ENCODE measurements around the gene TOR1AIP2.
A peak's percentile ranks its signal among the peaks of the same experiment; 100 is the strongest.

TOR1AIP2 gene

DNA sequence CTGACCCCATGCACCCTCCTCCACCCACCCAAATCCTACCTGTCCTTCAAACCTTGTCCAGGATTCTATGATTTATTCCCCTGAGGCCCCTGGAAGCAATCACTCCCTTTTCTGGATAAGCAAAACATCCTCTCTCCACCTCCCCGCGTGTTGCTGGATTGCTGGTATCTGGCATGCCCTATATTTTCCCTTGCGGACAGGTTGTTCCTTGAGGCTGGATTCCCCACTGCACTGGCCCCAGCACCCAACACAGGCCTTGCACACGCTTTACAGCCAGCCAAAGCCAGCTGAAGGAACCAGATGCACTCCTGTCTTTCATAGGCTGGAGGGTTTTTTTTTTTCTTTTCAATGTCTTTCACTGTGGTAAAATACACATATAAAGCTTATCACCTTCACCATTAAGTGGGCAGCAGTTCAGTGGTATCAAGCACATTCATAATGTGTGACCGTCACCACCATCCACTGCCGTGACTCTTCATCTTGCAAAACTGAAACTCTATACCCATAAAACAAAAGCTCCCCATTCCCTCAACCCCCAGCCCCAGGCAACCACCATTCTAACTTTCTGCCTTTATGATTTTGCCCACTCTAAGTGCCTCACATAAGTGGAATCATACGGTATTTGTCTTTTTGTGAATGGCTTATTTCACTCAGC lies 50.9 kb downstream of the TOR1AIP2 start:
- H3K4me3 ChIP-seq, result no peak overlapping the region
- H3K27ac ChIP-seq, result no peak overlapping the region
- no peaks in the 10 kb centered on the region for H4K20me1 ChIP-seq
- H3K9me3 ChIP-seq, result no peaks in the 10 kb centered on the region
- H3K4me2 ChIP-seq, result no peak overlapping the region
- no peaks in the 10 kb centered on the region for H3K36me3 ChIP-seq
- H3K27me3 ChIP-seq, result no peaks in the 10 kb centered on the region
- no peak for TF ChIP-seq Cebpa-rat (IDR thresholded peaks at IDR 0.05)
- H3K4me1 ChIP-seq, result peaks cover 30% of the 10 kb centered on the region
- H3K9ac ChIP-seq, result no peak overlapping the region

DNA sequence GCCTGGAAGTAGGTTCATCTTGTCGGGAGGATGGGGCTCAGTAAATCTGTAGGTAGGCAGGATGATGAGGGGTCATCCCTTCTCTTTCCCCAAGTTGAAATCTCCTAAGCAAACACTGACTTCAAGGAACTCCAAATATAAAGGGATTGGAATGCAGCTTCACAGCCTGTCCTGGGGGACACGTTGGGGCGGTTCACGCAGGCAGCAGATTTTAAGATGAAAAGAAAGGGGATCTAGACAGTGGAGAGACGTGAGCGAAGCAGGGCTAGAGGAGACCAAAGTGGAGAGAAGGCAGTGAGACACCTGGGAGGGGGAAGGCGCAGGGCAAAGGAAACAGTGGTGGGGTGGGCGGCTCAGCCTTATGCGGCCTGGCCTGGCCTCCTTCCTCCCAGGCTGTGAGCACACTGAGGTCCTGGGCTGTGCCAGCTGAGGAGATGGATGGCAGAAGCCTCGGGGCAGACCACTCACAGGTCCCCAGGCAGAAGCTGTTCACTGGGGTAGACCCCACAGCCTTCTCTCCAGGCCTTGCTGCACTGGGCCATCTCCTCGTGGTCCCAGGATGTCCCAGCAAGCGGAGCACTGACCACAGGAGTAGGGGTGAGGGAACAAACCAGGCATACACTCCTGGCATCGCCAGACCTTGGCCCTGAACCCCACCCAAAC lies 51.7 kb downstream of the TOR1AIP2 start:
- H3K36me3 ChIP-seq, result no peaks in the 10 kb centered on the region
- H3K4me2 ChIP-seq, result no peak overlapping the region
- H3K4me3 ChIP-seq, result no peak overlapping the region
- H3K27ac ChIP-seq, result no peak overlapping the region
- no peaks in the 10 kb centered on the region for H3K27me3 ChIP-seq
- no peak overlapping the region for H3K9ac ChIP-seq
- no peak for TF ChIP-seq Cebpa-rat (IDR thresholded peaks at IDR 0.05)
- peaks cover 24% of the 10 kb centered on the region for H3K4me1 ChIP-seq
- H3K9me3 ChIP-seq, result no peaks in the 10 kb centered on the region
- H4K20me1 ChIP-seq, result no peaks in the 10 kb centered on the region

DNA sequence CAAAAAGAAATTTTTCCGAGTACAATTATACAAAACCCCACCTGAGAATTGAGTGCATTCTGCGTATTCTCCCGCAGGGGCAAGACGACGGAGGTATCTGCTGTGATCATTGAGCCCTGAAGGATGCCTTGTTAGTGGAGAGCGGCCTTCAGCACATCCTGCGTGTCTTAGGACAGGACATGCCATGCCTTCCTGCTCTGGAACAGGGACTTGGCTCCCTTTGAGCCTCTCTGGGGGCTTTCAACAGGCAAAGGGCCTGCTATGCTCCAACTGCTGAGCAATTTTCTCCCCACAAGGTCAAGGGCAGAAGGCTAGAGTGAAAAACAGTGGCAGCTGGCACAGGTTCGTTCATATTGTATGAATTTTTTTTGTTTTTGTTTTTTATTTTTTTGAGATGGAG lies 52.4 kb downstream of the TOR1AIP2 start:
- H3K9me3 ChIP-seq, result no peaks in the 10 kb centered on the region

DNA sequence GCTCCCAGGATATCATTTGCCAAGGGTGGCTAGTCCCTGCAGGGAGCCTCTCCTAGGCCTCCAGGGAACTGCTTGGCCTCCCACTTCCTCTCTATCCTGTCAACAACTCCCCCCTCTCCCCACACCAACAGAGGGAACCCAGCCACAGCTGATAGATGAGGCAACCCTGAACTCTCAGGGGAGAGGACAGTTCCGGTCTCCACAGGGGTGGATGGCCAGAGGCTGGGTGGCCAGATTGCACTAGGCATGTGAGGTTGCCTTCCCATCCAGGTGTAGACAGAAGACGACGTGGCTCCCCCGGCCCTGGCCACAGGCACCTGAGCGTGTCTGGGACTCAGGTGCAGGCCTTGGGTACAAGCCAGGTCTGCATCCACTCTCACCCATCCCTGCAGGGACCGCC lies 53.3 kb downstream of the TOR1AIP2 start:
- H3K4me1 ChIP-seq, result peaks cover 24% of the 10 kb centered on the region
- no peaks in the 10 kb centered on the region for H3K36me3 ChIP-seq
- H3K27ac ChIP-seq, result no peak overlapping the region
- no peaks in the 10 kb centered on the region for H4K20me1 ChIP-seq
- no peak overlapping the region for H3K4me3 ChIP-seq
- H3K27me3 ChIP-seq, result no peaks in the 10 kb centered on the region
- H3K4me2 ChIP-seq, result peak overlapping the region; percentile 54
- H3K9ac ChIP-seq, result no peak overlapping the region
- no peak for TF ChIP-seq Cebpa-rat (IDR thresholded peaks at IDR 0.05)
- H3K9me3 ChIP-seq, result no peaks in the 10 kb centered on the region

More for the DNA sequence above, 52.4 kb downstream of the TOR1AIP2 start:
- H3K4me2 ChIP-seq, result peak overlapping the region; percentile 54; the same call in 1 of the 2 replicates
- H4K20me1 ChIP-seq, result no peaks in the 10 kb centered on the region
- no peak overlapping the region for H3K27ac ChIP-seq
- H3K4me3 ChIP-seq, result no peak overlapping the region
- no peaks in the 10 kb centered on the region for H3K36me3 ChIP-seq
- H3K9ac ChIP-seq, result no peak overlapping the region
- H3K4me1 ChIP-seq, result peaks cover 24% of the 10 kb centered on the region
- TF ChIP-seq Cebpa-rat (IDR thresholded peaks at IDR 0.05), result no peak
- no peaks in the 10 kb centered on the region for H3K27me3 ChIP-seq

DNA sequence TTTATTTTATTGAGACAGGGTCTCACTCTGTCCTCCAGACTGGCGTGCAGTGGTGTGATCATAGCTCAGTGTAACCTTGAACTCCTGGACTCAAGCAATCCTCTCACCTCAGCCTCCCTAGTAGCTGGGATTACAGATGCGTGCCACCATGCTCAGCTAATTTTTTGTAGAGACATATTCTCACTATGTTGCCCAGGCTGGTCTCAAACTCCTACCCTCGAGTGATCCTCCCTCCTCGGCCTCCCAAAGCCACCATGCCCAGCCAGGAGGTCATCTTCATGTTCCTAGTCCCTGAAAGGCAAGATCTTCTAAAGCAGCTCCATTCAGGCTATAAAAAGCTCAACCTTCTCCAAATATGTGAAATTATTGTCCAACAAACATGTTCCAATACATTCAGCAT lies 53.9 kb downstream of the TOR1AIP2 start:
- Histone ChIP-seq H3K9me3 (no peaks in the 10 kb centered on the region), H3K4me1 (peaks cover 24% of the 10 kb centered on the region), H3K27ac (no peak overlapping the region), H3K4me2 (peak overlapping the region; percentile 54), H3K4me3 (no peak overlapping the region), H3K27me3 (no peaks in the 10 kb centered on the region), H3K36me3 (no peaks in the 10 kb centered on the region), H3K9ac (no peak overlapping the region), H4K20me1 (no peaks in the 10 kb centered on the region)
- no peak for TF ChIP-seq Cebpa-rat (IDR thresholded peaks at IDR 0.05)

DNA sequence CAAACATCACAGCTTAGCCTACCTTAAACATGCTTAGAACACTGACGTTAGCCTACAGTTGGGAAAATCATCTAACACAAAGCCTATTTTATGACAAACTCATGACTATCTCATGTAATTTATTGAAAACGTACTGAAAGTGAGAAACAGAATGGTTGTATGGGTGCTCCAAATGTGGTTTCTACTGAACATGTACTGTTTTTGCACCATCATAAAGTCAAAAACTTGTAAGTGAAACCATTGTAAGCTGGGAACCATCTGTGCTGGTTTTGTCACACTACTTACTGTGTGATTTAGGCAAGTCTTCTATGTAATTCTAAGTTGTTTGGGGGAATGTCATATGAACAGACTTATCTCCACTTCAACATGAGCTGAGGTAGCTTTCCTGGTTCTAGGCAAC lies 55.5 kb downstream of the TOR1AIP2 start:
- Histone ChIP-seq H3K4me2 (no peak overlapping the region), H3K27me3 (no peaks in the 10 kb centered on the region), H3K27ac (no peak overlapping the region), H3K9ac (no peak overlapping the region), H4K20me1 (no peaks in the 10 kb centered on the region), H3K9me3 (no peaks in the 10 kb centered on the region), H3K4me1 (peaks cover 24% of the 10 kb centered on the region), H3K4me3 (no peak overlapping the region), H3K36me3 (no peaks in the 10 kb centered on the region)
- TF ChIP-seq Cebpa-rat (IDR thresholded peaks at IDR 0.05), result no peak

DNA sequence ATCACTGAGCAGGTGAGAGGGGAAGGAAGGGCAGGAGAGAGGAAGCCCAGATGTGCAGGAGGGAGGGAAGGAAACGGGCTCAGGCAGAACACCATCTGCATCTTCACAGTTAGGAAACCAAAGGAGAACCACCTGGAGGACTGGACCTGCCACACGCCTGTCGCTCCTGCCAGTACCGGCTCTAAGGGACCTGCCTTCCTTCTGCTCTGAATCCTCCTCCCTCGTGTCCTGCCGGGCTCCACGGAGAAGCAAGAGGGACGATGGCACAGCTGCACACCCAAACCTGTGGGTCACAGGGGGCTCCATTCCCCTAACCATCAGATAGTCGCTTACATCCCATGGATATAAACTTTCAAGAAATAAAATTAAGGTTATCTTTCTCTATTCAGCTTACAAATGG lies 56.1 kb downstream of the TOR1AIP2 start:
- H3K27ac ChIP-seq, result no peak overlapping the region
- no peaks in the 10 kb centered on the region for H3K27me3 ChIP-seq
- H3K4me2 ChIP-seq, result no peak overlapping the region
- TF ChIP-seq Cebpa-rat (IDR thresholded peaks at IDR 0.05), result no peak
- H3K4me1 ChIP-seq, result peaks cover 24% of the 10 kb centered on the region
- H3K4me3 ChIP-seq, result no peak overlapping the region
- H3K36me3 ChIP-seq, result no peaks in the 10 kb centered on the region
- no peaks in the 10 kb centered on the region for H4K20me1 ChIP-seq
- no peak overlapping the region for H3K9ac ChIP-seq
- H3K9me3 ChIP-seq, result no peaks in the 10 kb centered on the region

DNA sequence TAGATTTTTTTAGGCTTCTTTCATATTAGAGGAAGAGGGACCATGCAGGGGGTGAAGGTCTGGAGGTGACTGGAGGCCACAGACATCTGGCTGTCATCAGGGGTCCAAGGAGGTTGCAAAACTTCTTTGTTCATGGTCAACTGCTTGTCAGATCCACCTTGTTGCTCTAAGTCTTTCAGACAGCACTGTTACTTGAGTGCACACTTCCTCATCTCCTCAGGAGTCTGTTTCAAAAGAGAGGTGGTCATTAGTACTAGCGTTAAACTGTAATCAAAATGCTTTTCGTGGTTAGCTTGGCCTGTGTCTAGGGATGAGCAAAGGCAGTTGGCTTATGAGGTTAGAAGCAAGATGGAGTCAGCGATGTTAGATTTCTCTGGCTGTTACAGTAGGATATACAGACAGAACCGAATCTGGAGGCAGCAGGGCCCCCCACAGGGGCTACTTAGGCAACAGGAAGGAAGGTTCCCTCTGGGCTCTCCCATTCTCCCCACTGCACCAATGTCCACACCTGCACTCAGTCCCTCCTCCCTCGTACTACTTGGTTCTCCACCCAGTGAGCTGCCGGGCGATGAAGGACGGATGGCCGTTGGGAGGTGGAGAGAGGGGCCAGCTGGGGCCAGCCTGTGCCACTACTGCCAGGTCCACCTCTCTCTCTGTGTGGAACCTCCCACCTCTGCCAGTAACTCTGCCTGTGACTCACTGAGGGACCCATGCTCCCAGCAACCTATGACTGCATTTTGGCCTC lies 57.2 kb downstream of the TOR1AIP2 start:
- no peaks in the 10 kb centered on the region for H3K36me3 ChIP-seq
- H4K20me1 ChIP-seq, result no peaks in the 10 kb centered on the region
- H3K27me3 ChIP-seq, result no peaks in the 10 kb centered on the region
- no peak overlapping the region for H3K4me2 ChIP-seq
- H3K9ac ChIP-seq, result no peak overlapping the region
- TF ChIP-seq Cebpa-rat (IDR thresholded peaks at IDR 0.05), result no peak
- H3K9me3 ChIP-seq, result no peaks in the 10 kb centered on the region
- no peak overlapping the region for H3K4me3 ChIP-seq
- no peak overlapping the region for H3K27ac ChIP-seq
- H3K4me1 ChIP-seq, result peaks cover 24% of the 10 kb centered on the region

DNA sequence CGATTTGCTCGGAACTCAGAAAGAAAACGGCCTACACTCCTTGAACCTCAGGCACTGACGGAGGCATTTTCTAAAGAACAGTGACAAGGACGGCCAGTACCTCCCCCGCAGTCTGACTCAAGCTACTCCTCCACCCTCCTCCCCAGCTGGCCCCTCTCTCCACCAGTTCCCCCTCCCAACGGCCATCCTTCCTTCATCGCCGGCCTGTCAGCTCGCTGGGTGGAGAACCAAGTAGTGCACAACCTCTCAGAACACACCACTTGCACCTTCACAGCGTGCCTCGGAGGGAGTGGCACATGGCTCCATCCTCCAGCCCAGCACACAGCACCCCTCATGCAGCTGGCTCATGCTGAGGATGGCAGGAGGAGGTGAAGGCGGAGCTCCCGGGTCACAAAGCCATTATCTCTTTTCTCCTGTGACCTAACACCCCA lies 58.8 kb downstream of the TOR1AIP2 start:
- TF ChIP-seq Cebpa-rat (IDR thresholded peaks at IDR 0.05), result no peak
- H3K27ac ChIP-seq, result no peak overlapping the region
- no peak overlapping the region for H3K9ac ChIP-seq
- no peaks in the 10 kb centered on the region for H3K9me3 ChIP-seq
- H3K36me3 ChIP-seq, result no peaks in the 10 kb centered on the region
- H3K27me3 ChIP-seq, result no peaks in the 10 kb centered on the region
- no peak overlapping the region for H3K4me3 ChIP-seq
- no peak overlapping the region for H3K4me2 ChIP-seq
- no peaks in the 10 kb centered on the region for H4K20me1 ChIP-seq
- peaks cover 18% of the 10 kb centered on the region for H3K4me1 ChIP-seq

DNA sequence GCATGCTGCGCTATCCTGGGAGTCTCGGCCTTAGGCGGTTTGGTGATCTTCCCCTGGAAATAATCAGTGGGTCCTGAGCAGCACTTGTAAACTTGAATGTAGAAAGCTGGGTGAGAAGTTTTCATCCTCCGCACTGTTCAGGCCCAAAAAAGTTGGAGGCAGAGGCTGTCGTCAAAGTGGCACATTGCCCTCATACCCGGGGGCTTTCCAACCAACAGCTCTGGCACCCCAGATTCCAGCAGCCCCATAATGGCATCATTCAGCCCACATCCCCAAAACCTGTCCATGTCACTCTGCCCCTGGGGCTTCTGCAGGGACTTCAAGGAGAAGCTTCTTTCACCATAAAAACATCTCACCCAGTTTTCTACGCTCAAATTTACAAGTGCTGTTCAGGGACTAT lies 59.3 kb downstream of the TOR1AIP2 start:
- H3K27me3 ChIP-seq, result no peaks in the 10 kb centered on the region
- H3K9ac ChIP-seq, result no peak overlapping the region
- H3K4me2 ChIP-seq, result no peak overlapping the region
- no peaks in the 10 kb centered on the region for H3K36me3 ChIP-seq
- no peak overlapping the region for H3K27ac ChIP-seq
- no peak overlapping the region for H3K4me3 ChIP-seq
- no peaks in the 10 kb centered on the region for H4K20me1 ChIP-seq
- H3K9me3 ChIP-seq, result no peaks in the 10 kb centered on the region
- peaks cover 15% of the 10 kb centered on the region for H3K4me1 ChIP-seq
- TF ChIP-seq Cebpa-rat (IDR thresholded peaks at IDR 0.05), result no peak

Data from BLaER1 (cell line).